ENCODE measurements around the gene HBG2. TPM values are rescaled to one million over a fixed set of nuclear protein-coding genes. Genes with fewer than 3 reads are reported as not detected.

HBG2 gene
- total and polyA plus RNA-seq, 2 of the 13 experiments (the other 11 are each of a cell fraction or from before 2014, with no cell fraction given): not detected

DNA sequence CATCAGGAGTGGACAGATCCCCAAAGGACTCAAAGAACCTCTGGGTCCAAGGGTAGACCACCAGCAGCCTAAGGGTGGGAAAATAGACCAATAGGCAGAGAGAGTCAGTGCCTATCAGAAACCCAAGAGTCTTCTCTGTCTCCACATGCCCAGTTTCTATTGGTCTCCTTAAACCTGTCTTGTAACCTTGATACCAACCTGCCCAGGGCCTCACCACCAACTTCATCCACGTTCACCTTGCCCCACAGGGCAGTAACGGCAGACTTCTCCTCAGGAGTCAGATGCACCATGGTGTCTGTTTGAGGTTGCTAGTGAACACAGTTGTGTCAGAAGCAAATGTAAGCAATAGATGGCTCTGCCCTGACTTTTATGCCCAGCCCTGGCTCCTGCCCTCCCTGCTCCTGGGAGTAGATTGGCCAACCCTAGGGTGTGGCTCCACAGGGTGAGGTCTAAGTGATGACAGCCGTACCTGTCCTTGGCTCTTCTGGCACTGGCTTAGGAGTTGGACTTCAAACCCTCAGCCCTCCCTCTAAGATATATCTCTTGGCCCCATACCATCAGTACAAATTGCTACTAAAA is 27.8 kb downstream of the HBG2 start, which contains the start of gene HBB (continued):
- TF ChIP-seq, protein P1, sequence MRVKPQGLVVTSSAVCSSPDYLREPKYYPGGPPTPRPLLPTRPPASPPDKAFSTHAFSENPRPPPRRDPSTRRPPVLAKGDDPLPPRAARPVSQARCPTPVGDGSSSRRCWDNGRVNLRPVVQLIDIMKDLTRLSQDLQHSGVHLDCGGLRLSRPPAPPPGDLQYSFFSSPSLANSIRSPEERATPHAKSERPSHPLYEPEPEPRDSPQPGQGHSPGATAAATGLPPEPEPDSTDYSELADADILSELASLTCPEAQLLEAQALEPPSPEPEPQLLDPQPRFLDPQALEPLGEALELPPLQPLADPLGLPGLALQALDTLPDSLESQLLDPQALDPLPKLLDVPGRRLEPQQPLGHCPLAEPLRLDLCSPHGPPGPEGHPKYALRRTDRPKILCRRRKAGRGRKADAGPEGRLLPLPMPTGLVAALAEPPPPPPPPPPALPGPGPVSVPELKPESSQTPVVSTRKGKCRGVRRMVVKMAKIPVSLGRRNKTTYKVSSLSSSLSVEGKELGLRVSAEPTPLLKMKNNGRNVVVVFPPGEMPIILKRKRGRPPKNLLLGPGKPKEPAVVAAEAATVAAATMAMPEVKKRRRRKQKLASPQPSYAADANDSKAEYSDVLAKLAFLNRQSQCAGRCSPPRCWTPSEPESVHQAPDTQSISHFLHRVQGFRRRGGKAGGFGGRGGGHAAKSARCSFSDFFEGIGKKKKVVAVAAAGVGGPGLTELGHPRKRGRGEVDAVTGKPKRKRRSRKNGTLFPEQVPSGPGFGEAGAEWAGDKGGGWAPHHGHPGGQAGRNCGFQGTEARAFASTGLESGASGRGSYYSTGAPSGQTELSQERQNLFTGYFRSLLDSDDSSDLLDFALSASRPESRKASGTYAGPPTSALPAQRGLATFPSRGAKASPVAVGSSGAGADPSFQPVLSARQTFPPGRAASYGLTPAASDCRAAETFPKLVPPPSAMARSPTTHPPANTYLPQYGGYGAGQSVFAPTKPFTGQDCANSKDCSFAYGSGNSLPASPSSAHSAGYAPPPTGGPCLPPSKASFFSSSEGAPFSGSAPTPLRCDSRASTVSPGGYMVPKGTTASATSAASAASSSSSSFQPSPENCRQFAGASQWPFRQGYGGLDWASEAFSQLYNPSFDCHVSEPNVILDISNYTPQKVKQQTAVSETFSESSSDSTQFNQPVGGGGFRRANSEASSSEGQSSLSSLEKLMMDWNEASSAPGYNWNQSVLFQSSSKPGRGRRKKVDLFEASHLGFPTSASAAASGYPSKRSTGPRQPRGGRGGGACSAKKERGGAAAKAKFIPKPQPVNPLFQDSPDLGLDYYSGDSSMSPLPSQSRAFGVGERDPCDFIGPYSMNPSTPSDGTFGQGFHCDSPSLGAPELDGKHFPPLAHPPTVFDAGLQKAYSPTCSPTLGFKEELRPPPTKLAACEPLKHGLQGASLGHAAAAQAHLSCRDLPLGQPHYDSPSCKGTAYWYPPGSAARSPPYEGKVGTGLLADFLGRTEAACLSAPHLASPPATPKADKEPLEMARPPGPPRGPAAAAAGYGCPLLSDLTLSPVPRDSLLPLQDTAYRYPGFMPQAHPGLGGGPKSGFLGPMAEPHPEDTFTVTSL (CRISPR knock-in tag; IDR thresholded peaks at IDR 0.05; ENCODE audit: borderline replicate concordance): no peak
- TF ChIP-seq, protein P2, sequence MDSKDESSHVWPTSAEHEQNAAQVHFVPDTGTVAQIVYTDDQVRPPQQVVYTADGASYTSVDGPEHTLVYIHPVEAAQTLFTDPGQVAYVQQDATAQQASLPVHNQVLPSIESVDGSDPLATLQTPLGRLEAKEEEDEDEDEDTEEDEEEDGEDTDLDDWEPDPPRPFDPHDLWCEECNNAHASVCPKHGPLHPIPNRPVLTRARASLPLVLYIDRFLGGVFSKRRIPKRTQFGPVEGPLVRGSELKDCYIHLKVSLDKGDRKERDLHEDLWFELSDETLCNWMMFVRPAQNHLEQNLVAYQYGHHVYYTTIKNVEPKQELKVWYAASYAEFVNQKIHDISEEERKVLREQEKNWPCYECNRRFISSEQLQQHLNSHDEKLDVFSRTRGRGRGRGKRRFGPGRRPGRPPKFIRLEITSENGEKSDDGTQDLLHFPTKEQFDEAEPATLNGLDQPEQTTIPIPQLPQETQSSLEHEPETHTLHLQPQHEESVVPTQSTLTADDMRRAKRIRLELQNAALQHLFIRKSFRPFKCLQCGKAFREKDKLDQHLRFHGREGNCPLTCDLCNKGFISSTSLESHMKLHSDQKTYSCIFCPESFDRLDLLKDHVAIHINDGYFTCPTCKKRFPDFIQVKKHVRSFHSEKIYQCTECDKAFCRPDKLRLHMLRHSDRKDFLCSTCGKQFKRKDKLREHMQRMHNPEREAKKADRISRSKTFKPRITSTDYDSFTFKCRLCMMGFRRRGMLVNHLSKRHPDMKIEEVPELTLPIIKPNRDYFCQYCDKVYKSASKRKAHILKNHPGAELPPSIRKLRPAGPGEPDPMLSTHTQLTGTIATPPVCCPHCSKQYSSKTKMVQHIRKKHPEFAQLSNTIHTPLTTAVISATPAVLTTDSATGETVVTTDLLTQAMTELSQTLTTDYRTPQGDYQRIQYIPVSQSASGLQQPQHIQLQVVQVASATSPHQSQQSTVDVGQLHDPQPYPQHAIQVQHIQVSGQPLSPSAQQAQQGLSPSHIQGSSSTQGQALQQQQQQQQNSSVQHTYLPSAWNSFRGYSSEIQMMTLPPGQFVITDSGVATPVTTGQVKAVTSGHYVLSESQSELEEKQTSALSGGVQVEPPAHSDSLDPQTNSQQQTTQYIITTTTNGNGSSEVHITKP (CRISPR knock-in tag; IDR thresholded peaks at IDR 0.05; ENCODE audit: low read depth): no peak
- TF ChIP-seq HES4 (CRISPR knock-in tag; IDR thresholded peaks at IDR 0.05; ENCODE audit: borderline replicate concordance): no peak
- TF ChIP-seq ZNF747 (CRISPR knock-in tag; IDR thresholded peaks at IDR 0.05; ENCODE audit: borderline replicate concordance): no peak
